B cell (primary cell): ENCODE measurements around the gene RASGEF1C.

Experiments used
- CTCF ChIP-seq: fragments of 200-600 bp; IDR thresholded peaks from one replicate; pipeline ENCODE4 v1.8.0; 2022; ENCODE audit warnings: antibody characterized with exemption, mild to moderate bottlenecking
- EZH2 ChIP-seq: IDR thresholded peaks from 2 replicates; pipeline ENCODE4 v1.6.1; 2012; ENCODE audit warnings: borderline replicate concordance, low read depth, mild to moderate bottlenecking, moderate library complexity, low read length; ENCODE audit not compliant: insufficient read depth, poor library complexity, severe bottlenecking

DNA sequence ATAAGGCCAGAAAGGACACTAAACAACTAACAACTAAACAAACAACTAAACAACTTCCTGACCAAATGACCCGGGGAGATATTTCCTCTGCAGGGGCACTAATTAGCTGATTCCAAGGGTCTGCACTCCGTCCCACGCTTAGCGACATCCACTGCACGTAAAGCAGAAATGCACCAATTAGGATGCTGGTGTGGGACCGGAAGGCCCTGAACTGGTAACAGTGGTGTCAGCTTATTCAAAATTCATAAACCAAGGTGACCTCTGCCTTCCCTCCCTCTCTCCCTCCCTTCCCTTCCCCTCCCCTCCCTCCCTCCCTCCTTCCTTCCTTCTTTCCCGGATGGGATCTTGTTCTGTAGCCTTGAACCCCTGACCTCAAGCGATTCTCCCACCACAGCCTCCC lies 9.6 kb downstream of the RASGEF1C start:
- TF ChIP-seq CTCF (no peak), EZH2 (no peak)
